Mammary epithelial cell (primary cell): ENCODE data around the gene NPHP4.

ENCODE experiments used
- CTCF ChIP-seq, 2 donors: IDR thresholded peaks in 1 of 2; conservative IDR thresholded peaks in 1 of 2; 2 replicates each; pipeline ENCODE4 v1.5.1; 2011 to 2012; ENCODE audit warnings: inconsistent platforms in 2 of 2, low read length in 2 of 2, mild to moderate bottlenecking in 2 of 2, control low read depth in 1 of 2, low read depth in 1 of 2; ENCODE audit not compliant: insufficient read depth in 1 of 2; ENCODE audit errors: extremely low read depth in 1 of 2
- EZH2 ChIP-seq: IDR thresholded peaks from 2 replicates; pipeline ENCODE4 v1.6.1; 2012; ENCODE audit warnings: low read length, inconsistent platforms, borderline replicate concordance

DNA sequence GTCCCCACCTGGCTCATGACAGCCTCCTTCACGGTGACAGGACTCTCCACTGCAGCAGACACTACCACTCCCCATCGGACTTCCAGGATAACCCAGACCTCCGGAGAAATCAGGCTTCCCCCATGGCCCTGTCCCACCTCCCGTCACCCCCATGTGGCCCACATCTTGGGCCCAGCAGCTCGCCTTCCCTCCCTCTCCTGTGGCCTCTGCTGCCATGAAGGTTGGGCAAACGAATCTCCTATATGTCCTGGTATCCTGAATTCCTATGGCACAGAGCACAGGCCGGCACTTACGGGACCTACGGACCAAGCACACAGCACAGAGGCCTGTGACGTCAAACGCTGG, 82.0 kb downstream of the NPHP4 start:
- TF ChIP-seq CTCF (conservative IDR thresholded peaks at IDR 0.05 in 1 of 2, IDR thresholded peaks at IDR 0.05 in 1 of 2; ENCODE audit: extremely low read depth in 1 of 2, insufficient read depth in 1 of 2, low read depth in 1 of 2, low read length in 2 of 2) (no peak), EZH2 (no peak)
